HG03457 (cell line): ENCODE results near the gene ARHGEF5.
"Not testable (repeated sequence)": the region's sequence is repeated elsewhere in the genome, so short reads cannot be mapped to it uniquely, and the experiment has no call there.

Source experiments
- ATAC-seq: cut with Tn5 transposase; IDR thresholded peaks from one replicate; pipeline ENCODE4 v1.9.1; 2021; ENCODE audit warnings: moderate number of reproducible peaks; ENCODE audit not compliant: unreplicated experiment

Gene ARHGEF5

GRCh38 chr7:144355176-144355822 lies at the start of gene ARHGEF5:
TSS of gene ARHGEF5 (plus strand) at chr7:144355402. CDS start at chr7:144362670, 7,268 bp downstream.
- peak; percentile 76 for ATAC-seq

- ATAC-seq: not testable (repeated sequence)
Measured at GRCh38 chr7:144309702-144310101, 45.5 kb upstream of the ARHGEF5 start.

- ATAC-seq: not testable (repeated sequence)
Measured at GRCh38 chr7:144311218-144311617, 44.0 kb upstream of the ARHGEF5 start.

GRCh38 chr7:144311872-144312469 lies 43.2 kb upstream of the ARHGEF5 start, which contains the start of gene OR2A1:
TSS of gene OR2A1 (plus strand) at chr7:144312419. CDS start at chr7:144318125, 5,706 bp downstream.
- ATAC-seq: not testable (repeated sequence)

GRCh38 chr7:144317537-144317936 lies 37.7 kb upstream of the ARHGEF5 start:
- not testable (repeated sequence) for ATAC-seq

- ATAC-seq: not testable (repeated sequence)
Measured at GRCh38 chr7:144319547-144319946, 35.7 kb upstream of the ARHGEF5 start.

GRCh38 chr7:144321677-144322206 lies 33.5 kb upstream of the ARHGEF5 start:
- ATAC-seq: not testable (repeated sequence)

- ATAC-seq: not testable (repeated sequence)
Measured at GRCh38 chr7:144323359-144323758, 31.8 kb upstream of the ARHGEF5 start.

GRCh38 chr7:144325868-144326267 lies 29.3 kb upstream of the ARHGEF5 start:
- not testable (repeated sequence) for ATAC-seq

- not testable (repeated sequence) for ATAC-seq
Measured at GRCh38 chr7:144330044-144330443, 25.2 kb upstream of the ARHGEF5 start.

- peak; percentile 47 for ATAC-seq
Measured at GRCh38 chr7:144331221-144331995, 23.8 kb upstream of the ARHGEF5 start.

- ATAC-seq: not testable (repeated sequence)
Measured at GRCh38 chr7:144331996-144332288, 23.3 kb upstream of the ARHGEF5 start.

- ATAC-seq: not testable (repeated sequence)
Measured at GRCh38 chr7:144348625-144349024, 6.6 kb upstream of the ARHGEF5 start.

GRCh38 chr7:144351667-144352066 lies 3.5 kb upstream of the ARHGEF5 start:
- not testable (repeated sequence) for ATAC-seq

GRCh38 chr7:144356185-144356584 lies 983 bp downstream of the ARHGEF5 start:
- not testable (repeated sequence) for ATAC-seq

GRCh38 chr7:144356860-144357259 lies 1.7 kb downstream of the ARHGEF5 start:
- not testable (repeated sequence) for ATAC-seq

- not testable (repeated sequence) for ATAC-seq
Measured at GRCh38 chr7:144362061-144362460, 6.9 kb downstream of the ARHGEF5 start.

GRCh38 chr7:144365523-144365922 lies 10.3 kb downstream of the ARHGEF5 start:
- ATAC-seq: not testable (repeated sequence)

- ATAC-seq: not testable (repeated sequence)
Measured at GRCh38 chr7:144367250-144367649, 12.0 kb downstream of the ARHGEF5 start.

- ATAC-seq: not testable (repeated sequence)
Measured at GRCh38 chr7:144369221-144369620, 14.0 kb downstream of the ARHGEF5 start.

GRCh38 chr7:144378651-144379050 lies 23.4 kb downstream of the ARHGEF5 start:
- ATAC-seq: no peak
